Tongue (tissue), 2 donors: ENCODE results near the gene DMAC2L. TPM values are rescaled to one million over a fixed set of nuclear protein-coding genes. Genes with fewer than 3 reads are reported as not detected.
"Not testable (repeated sequence)": the region's sequence is repeated elsewhere in the genome, so short reads cannot be mapped to it uniquely, and the experiment has no call there.

ENCODE experiments used
- DNase-seq: peaks from one replicate; pipeline ENCODE4 v3.0.0-alpha.2; 2015
- total RNA-seq: library from RNA; depleted of rRNA; stranded (reverse); fragments of >200 nt; gene quantifications from one replicate; pipeline ENCODE4 v1.2.3, GENCODE V29; 2014

Gene DMAC2L
- total RNA-seq = 25.7 TPM

DNA sequence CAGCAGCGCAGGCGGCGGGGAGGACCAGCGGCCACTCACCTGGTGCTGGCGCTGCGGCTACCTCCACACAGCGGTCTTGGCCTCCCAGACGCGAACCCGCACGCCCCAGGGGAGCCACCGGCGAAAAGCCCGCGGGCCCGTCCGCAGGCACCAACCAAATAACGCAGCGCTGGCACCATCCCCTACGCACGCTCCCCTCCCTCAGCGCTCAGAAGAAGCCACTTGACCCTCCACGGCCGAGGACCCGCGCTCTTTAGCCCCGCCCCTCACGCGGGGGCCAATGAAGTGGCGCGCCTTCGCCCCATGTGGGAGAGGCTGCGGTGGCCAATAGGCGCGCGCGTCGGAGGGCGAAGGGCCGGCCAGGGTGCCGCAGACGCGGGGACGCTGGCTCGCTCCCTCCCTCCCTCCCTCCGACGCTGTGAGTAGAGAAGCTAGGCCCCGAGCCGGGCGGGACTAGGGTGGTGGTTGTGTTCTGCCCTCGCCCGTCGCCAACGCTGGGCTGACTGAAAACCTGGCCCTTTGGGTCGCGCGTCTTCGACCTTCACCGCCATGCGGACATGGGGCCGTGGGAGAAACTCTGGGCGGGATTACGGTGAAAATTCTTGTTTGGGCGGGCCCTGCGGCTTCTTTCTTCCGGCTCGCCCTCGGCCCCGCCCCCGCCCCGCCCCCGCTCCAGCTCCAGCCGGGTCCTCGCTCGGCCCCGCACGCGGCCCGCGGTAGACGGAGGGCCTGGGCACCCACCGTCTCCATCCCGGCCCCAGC lies at the start of gene DMAC2L, which contains the start of gene L2HGDH:
Gene DMAC2L (plus strand): TSS at position 353 of the 762 bp plus-strand sequence. CDS start 9,164 bp downstream, outside the sequence.
Gene L2HGDH (minus strand): TSS at position 258 of the 762 bp plus-strand sequence. CDS start 79 bp downstream, at position 179.
- DNase-seq = peak; percentile 98

GRCh38 chr14:50262865-50263264 lies 49.3 kb upstream of the DMAC2L start:
- DNase-seq = peak; percentile 7

GRCh38 chr14:50263321-50263720 lies 48.8 kb upstream of the DMAC2L start:
- peak; percentile 57 for DNase-seq

DNA sequence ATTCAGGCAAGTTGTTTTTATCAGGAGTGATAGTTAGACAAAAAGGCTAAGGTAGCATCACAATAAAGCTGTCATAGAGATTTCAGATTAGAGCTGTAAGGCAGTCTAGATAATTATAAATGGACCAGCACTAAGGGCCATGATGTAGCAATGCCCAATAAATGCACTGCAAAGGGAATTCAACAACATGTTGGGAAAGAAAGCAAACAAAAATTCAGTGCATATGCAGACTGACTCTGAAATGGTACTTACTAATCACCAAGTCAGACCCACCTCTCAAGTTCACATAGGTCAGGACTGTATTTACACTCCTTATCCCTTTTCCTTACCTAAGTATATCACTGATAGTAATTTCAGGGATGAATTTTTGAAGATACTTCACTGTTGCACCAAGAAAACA lies 47.1 kb upstream of the DMAC2L start:
- DNase-seq = no peak

DNA sequence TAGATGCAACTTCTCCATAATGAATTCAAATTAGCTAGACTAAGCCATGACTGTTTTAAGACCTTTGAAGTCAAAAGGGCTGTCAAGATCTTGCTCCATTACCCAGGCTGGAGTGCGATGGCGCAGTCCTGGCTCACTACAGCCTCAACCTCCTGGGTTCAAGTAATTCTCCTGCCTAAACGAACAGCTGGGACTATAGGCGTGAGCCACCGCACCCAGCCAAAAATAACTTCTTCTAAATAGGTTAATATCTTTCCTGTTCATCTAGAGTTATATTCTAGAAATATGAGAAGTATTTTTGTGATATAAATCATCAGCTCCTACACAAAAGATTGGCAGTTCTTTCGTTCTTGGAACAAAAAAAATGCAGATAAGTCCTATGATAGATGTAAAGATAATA lies 41.2 kb upstream of the DMAC2L start:
- DNase-seq = no peak

- no peak for DNase-seq
Measured at GRCh38 chr14:50272498-50272897, 39.6 kb upstream of the DMAC2L start.

DNA sequence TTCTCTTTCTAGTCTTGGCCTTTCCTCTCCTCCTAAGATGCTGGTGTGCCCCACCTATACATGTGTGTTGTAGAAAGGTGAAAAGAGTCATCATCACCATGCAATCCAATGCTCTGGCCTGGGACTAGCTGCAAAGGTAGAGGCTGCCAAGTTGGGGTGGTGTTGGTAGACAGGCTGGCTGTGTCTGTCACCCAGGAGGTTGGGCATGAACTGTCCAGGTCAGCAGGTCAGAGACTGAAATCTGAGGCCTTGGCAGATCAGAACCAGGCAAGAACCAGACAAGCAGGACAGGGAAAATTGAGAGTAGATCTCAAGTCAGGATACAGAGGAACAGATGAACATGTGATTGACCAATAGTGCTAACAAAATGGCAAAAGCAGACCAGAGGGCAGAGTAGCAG lies 26.3 kb upstream of the DMAC2L start:
- DNase-seq = no peak

DNA sequence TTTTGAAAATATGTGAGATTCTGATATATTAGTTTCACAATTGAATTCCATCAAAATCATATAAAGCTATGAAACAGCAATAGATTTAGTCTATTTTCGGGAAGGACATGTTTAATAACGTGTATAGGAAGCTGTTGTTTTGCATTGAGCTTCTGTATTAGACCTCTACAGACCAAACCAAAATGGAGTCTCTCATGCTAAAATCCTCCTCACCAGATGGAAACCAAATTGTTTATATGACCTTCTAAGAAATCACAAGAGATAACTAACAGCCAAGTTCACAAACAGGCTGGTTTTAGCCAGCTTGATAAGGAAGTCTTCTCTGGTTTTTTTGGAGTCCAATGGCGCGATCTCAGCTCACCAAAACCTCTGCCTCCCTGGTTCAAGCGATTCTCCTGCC lies 24.0 kb upstream of the DMAC2L start:
- no peak for DNase-seq

GRCh38 chr14:50290306-50290705 lies 21.8 kb upstream of the DMAC2L start:
- no peak for DNase-seq

DNA sequence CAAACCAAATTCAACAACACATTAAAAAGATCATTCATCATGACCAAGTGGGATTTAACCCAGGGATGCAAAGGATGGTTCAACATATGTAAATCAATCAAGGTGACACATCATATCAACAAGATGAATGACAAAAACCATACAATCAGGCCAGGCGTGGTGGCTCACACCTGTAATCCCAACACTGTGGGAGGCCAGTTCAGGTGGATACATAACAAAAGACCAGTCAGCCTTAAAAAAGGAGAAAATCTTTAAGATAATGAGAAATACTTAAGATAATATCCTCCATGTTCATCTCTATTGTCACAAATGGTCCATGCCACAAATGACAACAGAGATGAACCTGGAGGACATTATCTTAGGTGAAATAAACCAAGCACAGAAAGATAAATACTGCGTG lies 12.5 kb upstream of the DMAC2L start:
- DNase-seq = no peak

GRCh38 chr14:50301914-50302313 lies 10.2 kb upstream of the DMAC2L start:
- DNase-seq = no peak

DNA sequence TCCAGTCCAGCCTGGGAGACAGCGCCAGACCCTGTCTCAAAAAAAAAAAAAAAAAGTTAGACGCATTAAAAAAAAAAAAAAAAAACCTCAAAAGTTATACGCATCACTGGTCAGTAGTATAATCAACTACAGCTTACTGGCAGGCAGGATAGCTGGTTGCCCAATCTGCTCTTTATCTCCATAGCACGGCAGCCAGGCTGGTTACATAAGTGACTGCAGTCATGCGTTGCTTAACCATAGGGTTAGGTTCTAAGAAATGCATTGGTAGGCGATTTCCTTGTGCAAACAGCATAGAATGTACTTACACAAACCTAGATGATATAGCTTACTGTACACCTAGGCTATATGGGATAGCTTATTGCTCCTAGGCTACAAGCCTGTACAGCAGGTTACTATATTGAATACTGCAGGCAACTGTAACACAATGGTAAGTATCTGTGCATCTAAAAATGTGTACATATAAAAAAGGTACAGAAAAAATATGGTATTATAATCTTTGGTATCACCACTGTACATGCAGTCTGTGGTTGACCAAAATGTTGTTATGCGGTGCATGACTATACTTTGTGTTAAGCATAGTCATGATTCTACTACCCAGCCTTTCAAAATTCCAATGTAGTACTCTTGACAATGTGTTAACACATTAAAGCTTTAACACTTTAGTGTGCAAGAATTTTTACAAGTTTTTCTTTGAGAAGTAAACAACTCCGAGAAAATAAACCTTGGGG lies 8.2 kb upstream of the DMAC2L start:
- no peak for DNase-seq

DNA sequence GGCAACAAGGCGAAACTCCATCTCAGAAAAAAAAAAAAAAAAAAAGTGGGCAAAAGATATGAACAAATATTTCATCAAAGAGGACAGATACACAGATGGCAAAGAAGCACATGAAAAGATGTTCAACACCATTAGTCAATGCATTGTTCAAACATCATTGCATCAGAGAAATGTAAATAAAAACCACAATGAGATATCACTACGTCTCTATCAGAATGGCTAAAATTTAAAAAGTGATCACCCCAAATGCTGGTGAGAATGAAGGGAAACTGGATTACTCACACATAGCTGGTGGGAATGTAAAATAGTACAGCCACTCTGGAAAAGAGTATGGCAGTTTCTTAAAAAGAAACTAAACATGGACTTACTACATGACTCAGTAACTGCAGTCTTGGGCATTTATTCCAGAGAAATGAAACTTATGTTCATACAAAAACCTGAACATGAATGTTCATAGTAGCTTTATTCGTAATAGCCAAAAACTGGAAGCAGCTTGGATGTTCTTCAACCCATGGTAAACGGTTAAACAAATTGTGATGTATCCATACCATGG lies 3.7 kb upstream of the DMAC2L start:
- DNase-seq = no peak

DNA sequence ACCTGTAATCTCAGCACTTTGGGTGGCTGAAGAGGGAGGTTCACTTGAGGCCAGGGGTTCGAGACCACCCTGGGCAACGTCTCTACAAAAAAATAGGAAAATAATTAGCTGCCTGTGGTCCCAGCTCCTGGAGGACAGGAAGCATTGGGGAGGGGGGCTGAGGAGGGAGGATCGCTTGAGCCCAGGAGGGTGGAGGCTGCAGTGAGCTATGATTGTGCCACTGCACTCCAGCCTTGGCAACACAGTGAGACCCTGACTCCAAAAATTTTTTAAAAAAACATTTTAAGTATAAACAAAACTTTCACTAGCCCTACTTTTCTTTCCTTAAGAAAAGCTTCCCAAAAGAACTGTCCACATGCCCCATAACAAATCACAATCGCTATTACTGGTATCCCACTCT lies 1.7 kb upstream of the DMAC2L start:
- DNase-seq = no peak

DNA sequence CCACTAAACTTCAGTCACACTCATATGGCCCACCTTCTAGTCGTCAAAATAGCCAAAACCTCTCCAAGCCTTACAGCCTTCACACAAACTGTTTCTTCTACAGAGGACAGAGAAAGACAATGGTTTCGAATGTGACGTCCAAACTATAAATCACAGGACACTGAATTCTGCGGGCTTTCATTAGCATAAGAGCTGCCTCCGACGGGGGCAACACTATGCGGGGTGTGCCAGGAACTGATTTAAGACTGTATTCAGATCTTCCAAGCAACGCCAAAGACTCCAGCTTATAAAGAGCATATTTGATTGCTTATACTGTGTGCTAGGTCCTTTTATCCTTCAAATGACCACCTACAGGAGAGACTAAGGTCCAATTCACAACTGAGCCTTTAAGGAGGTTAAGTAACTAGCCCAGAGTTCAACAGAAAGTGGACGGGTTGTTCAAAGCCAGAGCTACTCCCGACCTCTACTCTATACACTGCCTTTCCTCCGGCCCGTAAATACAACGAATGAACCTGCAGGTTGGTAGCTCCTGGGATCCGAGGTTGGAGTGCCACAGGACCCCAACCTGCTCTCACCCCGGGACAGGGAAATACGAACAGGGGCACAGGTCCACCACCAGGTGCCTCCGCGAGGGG lies 670 bp upstream of the DMAC2L start:
- no peak for DNase-seq

DNA sequence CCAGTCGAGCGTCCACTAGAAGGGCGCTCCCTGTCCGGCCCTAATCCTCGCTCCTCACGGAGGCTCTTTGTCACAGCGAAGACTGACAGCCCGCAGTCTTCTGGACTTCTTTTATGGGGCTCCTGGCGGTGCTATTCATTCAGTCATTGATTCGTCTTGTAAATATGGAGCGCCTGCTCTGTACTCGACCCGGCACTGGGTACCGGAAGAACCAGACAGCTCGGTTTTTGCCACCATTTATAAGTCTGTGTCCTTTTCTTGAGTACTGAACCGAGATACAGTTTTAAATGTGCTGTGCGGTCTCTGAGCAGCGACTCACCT lies 570 bp downstream of the DMAC2L start:
- no peak for DNase-seq

DNA sequence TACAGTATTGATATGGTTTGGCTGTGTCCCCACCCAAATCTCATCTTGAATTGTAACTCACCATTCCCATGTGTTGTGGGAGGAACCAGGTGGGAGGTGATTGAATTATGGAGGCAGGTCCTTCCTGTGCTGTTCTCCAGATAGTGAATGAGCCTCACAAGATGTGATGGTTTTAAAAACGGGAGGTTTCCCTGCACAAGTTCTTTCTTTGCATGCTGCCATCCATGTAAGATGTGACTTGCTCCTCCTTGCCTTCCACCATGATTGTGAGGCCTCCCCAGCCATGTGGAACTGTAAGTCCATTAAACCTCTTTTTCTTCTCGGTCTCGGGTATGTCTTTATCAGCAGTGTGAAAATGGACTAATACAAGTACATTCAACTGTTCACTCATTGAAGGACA lies 2.0 kb downstream of the DMAC2L start:
- DNase-seq = not testable (repeated sequence)

DNA sequence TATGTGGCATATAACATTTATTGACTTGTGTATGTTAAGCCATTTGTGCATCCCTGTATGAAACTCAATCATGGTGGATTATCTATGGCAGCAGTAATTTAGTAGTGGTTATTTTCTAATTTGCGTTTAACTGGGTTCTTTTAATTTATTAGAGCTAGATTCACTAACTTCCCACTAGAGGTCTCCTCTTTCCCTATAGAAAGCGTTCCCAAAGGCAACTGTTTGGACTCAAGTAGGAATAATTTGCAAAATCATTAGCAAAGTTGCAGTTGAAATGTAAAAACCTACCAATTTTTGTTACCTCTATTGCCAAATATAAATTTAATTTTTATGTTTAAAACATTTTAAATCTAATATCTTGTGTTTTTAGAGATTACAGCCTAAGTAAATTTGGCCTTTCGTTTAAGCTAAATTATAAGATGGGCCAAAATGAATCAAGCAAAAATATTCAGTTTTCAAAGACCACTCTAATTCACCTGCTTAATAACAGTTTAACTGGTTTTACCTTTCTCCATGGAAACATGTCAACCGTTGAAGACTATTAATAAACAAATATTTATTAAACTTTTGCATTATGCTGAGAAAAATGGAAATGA lies 6.0 kb downstream of the DMAC2L start:
- peak; percentile 59 for DNase-seq

DNA sequence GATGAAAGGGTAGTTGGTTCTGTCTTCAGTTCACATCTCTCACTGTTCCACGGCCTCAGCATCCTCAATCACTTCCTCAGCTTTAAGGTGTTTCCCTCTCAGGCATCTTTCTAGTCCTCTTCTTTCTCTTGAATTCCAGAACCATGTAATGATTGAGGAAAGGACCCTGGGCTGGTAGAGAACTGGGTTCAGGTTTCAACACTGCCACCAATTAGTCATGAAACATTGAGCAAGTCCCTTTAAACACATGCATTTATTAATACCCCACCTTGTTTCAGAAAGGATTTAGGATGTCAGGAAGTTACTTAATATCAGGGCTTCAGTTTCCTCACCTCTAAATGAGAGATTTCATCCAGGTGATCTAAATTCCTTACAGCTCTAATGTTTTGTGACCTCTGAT lies 7.2 kb downstream of the DMAC2L start:
- DNase-seq = no peak

GRCh38 chr14:50319721-50320120 lies 7.6 kb downstream of the DMAC2L start:
- DNase-seq = no peak

GRCh38 chr14:50320283-50320682 lies 8.2 kb downstream of the DMAC2L start:
- no peak for DNase-seq

DNA sequence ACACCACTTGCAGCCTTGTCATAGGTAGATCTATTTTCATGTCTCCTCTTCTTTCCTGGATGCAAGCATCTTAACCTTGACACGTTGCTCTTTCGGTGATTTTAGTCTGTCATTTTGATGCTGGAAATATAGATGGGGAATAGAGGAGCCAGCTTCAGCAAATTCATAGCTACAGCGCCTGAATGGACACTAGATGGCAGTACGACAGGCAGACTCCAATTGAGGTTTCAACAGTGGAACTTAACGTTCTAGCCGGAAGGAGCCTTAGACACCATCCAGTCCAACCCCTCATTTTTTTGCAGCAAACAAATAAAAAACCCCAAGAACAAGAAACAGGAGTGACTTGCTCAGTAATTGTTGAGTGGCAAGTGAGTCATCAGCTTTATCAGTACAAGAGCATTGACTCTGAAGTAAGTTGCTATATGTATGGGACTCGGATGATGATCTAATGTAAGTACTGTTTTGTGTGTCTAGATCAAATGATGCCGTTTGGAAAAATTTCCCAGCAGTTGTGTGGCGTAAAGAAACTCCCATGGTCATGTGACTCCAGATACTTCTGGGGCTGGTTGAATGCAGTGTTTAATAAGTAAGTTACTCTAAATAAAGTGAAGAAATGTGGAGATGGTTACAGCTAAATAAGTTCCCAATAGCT lies 9.0 kb downstream of the DMAC2L start:
- DNase-seq = peak; percentile 92
